Measurements from ENCODE around the gene MGAT2. TPM values are rescaled to one million over a fixed set of nuclear protein-coding genes. Genes with fewer than 3 reads are reported as not detected.

MGAT2 gene
- total and polyA plus RNA-seq, 2 donors (not counting 1 experiment from before 2014, with no cell fraction given): 55.7 to 60.4 TPM

DNA sequence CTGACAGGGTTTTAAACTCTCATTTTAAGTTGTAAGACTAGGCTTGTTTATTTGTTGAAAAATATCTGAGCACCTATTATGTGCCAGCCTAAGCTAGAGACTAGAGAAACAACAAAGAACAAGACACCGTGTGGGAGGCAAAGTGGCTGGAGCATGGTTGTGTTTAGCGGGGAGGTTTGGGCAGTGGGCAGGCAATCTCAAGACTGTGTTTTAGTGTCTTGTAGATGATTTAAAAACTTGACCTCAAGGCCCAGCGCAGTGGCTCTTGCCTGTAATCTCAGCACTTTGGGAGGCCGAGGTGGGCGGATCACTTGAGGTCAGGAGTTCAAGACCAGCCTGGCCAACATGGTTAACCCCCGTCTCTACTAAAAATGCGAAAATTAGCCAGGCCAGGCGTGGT is 7.9 kb upstream of the MGAT2 start:
- Histone ChIP-seq H3K36me3 (ENCODE audit: control insufficient read depth, insufficient read depth, low read length) (peaks cover 1% of the 10 kb centered on the region), H3K27ac (ENCODE audit: insufficient read depth, low read length) (no peak overlapping the region), H4K20me1 (ENCODE audit: control insufficient read depth, extremely low read depth, insufficient read depth, low read length) (no peaks in the 10 kb centered on the region), H3K27me3 (ENCODE audit: control insufficient read depth, insufficient read depth, low read length) (no peaks in the 10 kb centered on the region), H3K4me1 (ENCODE audit: control insufficient read depth, extremely low read depth, insufficient read depth, low read length) (peaks cover 5% of the 10 kb centered on the region), H2AFZ (ENCODE audit: low read length) (no peak overlapping the region), H3K9ac (ENCODE audit: insufficient read depth, low read length) (no peak overlapping the region), H3K79me2 (ENCODE audit: control insufficient read depth, insufficient read depth, low read length) (peaks cover 11% of the 10 kb centered on the region), H3K9me3 (ENCODE audit: control insufficient read depth, insufficient read depth, low read depth, low read length) (no peaks in the 10 kb centered on the region), H3K4me3 (replicated peaks in 1 of 4; ENCODE audit: control extremely low read depth in 1 of 4, insufficient read depth in 1 of 4, low read depth in 3 of 4, low read length in 4 of 4) (no peak overlapping the region), H3K4me2 (ENCODE audit: extremely low read depth, insufficient read depth, low read length) (no peak overlapping the region)
- no peak for DNase-seq (ENCODE audit: low read depth in 2 of 2)
- TF ChIP-seq, protein P1, sequence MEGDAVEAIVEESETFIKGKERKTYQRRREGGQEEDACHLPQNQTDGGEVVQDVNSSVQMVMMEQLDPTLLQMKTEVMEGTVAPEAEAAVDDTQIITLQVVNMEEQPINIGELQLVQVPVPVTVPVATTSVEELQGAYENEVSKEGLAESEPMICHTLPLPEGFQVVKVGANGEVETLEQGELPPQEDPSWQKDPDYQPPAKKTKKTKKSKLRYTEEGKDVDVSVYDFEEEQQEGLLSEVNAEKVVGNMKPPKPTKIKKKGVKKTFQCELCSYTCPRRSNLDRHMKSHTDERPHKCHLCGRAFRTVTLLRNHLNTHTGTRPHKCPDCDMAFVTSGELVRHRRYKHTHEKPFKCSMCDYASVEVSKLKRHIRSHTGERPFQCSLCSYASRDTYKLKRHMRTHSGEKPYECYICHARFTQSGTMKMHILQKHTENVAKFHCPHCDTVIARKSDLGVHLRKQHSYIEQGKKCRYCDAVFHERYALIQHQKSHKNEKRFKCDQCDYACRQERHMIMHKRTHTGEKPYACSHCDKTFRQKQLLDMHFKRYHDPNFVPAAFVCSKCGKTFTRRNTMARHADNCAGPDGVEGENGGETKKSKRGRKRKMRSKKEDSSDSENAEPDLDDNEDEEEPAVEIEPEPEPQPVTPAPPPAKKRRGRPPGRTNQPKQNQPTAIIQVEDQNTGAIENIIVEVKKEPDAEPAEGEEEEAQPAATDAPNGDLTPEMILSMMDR (conservative IDR thresholded peaks at IDR 0.05 in 1 of 2, IDR thresholded peaks at IDR 0.05 in 1 of 2; ENCODE audit: low read depth in 1 of 2, low read length in 2 of 2): no peak
- no peak for TF ChIP-seq EZH2 (IDR thresholded peaks at IDR 0.05; ENCODE audit: low read length, missing control alignments)

DNA sequence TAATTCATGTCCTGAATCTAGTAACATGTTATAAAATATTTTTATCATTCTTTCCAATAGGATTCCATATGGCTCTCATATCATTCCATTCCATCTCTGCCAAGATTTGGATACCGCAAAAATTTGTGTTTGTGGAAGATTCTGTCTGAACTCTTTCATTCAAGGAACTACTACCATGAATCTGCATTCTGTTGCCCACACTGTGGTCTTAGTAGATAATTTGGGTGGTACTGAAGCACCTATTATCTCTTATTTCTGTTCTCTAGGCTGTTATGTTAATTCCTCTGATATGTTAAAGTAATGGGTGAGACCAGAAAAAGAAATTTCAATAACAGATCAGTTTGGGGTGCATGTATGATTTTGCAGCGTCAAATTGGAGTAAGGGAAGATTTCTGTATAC is 6.4 kb upstream of the MGAT2 start:
- Histone ChIP-seq H3K4me2 (ENCODE audit: extremely low read depth, insufficient read depth, low read length) (no peak overlapping the region), H3K36me3 (ENCODE audit: control insufficient read depth, insufficient read depth, low read length) (peaks cover 7% of the 10 kb centered on the region), H2AFZ (ENCODE audit: low read length) (no peak overlapping the region), H3K27me3 (ENCODE audit: control insufficient read depth, insufficient read depth, low read length) (no peaks in the 10 kb centered on the region), H3K4me3 (replicated peaks in 1 of 4; ENCODE audit: control extremely low read depth in 1 of 4, insufficient read depth in 1 of 4, low read depth in 3 of 4, low read length in 4 of 4) (no peak overlapping the region), H3K4me1 (ENCODE audit: control insufficient read depth, extremely low read depth, insufficient read depth, low read length) (peaks cover 7% of the 10 kb centered on the region), H4K20me1 (ENCODE audit: control insufficient read depth, extremely low read depth, insufficient read depth, low read length) (no peaks in the 10 kb centered on the region), H3K9ac (ENCODE audit: insufficient read depth, low read length) (no peak overlapping the region), H3K9me3 (ENCODE audit: control insufficient read depth, insufficient read depth, low read depth, low read length) (no peaks in the 10 kb centered on the region), H3K79me2 (ENCODE audit: control insufficient read depth, insufficient read depth, low read length) (peaks cover 22% of the 10 kb centered on the region), H3K27ac (ENCODE audit: insufficient read depth, low read length) (no peak overlapping the region)
- no peak for DNase-seq (ENCODE audit: low read depth in 2 of 2)
- TF ChIP-seq EZH2 (IDR thresholded peaks at IDR 0.05; ENCODE audit: low read length, missing control alignments): no peak
- TF ChIP-seq, protein P1 (conservative IDR thresholded peaks at IDR 0.05 in 1 of 2, IDR thresholded peaks at IDR 0.05 in 1 of 2; ENCODE audit: low read depth in 1 of 2, low read length in 2 of 2): no peak

GRCh38 chr14:49615776-49616175 is 4.8 kb upstream of the MGAT2 start:
- Histone ChIP-seq H3K27me3 (ENCODE audit: control insufficient read depth, insufficient read depth, low read length) (no peaks in the 10 kb centered on the region), H4K20me1 (ENCODE audit: control insufficient read depth, extremely low read depth, insufficient read depth, low read length) (no peaks in the 10 kb centered on the region), H3K79me2 (ENCODE audit: control insufficient read depth, insufficient read depth, low read length) (peaks cover 36% of the 10 kb centered on the region), H3K27ac (ENCODE audit: insufficient read depth, low read length) (no peak overlapping the region), H3K9ac (ENCODE audit: insufficient read depth, low read length) (no peak overlapping the region), H3K4me1 (ENCODE audit: control insufficient read depth, extremely low read depth, insufficient read depth, low read length) (peaks cover 7% of the 10 kb centered on the region), H3K36me3 (ENCODE audit: control insufficient read depth, insufficient read depth, low read length) (peaks cover 7% of the 10 kb centered on the region), H3K4me3 (replicated peaks in 1 of 4; ENCODE audit: control extremely low read depth in 1 of 4, insufficient read depth in 1 of 4, low read depth in 3 of 4, low read length in 4 of 4) (no peak overlapping the region), H3K4me2 (ENCODE audit: extremely low read depth, insufficient read depth, low read length) (no peak overlapping the region), H2AFZ (ENCODE audit: low read length) (no peak overlapping the region), H3K9me3 (ENCODE audit: control insufficient read depth, insufficient read depth, low read depth, low read length) (no peaks in the 10 kb centered on the region)
- TF ChIP-seq, protein P1 (conservative IDR thresholded peaks at IDR 0.05 in 1 of 2, IDR thresholded peaks at IDR 0.05 in 1 of 2; ENCODE audit: low read depth in 1 of 2, low read length in 2 of 2): no peak
- no peak for TF ChIP-seq EZH2 (IDR thresholded peaks at IDR 0.05; ENCODE audit: low read length, missing control alignments)
- DNase-seq (ENCODE audit: low read depth in 2 of 2): peak in 1 of 2 donors; percentile 22

Measured in fibroblast of lung (primary cell).